Liver (tissue), 9 donors: ENCODE measurements around the gene RAPH1. TPM values are rescaled to one million over a fixed set of nuclear protein-coding genes. Genes with fewer than 3 reads are reported as not detected.

Source experiments
- DNase-seq: peaks from one replicate; pipeline ENCODE4 v3.0.0-alpha.2; 2017; ENCODE audit warnings: low spot score
- H3K27ac ChIP-seq, 2 donors: one replicate each; pipeline ENCODE4 v1.7.0; 2013; ENCODE audit warnings: inconsistent platforms in 2 of 2, low read length in 2 of 2, control low read depth in 1 of 2, low read depth in 1 of 2, mild to moderate bottlenecking in 1 of 2
- H3K27me3 ChIP-seq, 4 donors: one replicate each; pipeline versions ENCODE4 v1.6.1 to v1.7.0; 2013; ENCODE audit warnings: low read length in 3 of 4, inconsistent platforms in 1 of 4, mild to moderate bottlenecking in 1 of 4, moderate library complexity in 1 of 4; ENCODE audit not compliant: control insufficient read depth in 4 of 4, insufficient read depth in 4 of 4
- H3K36me3 ChIP-seq, 4 donors: one replicate each; pipeline versions ENCODE4 v1.6.1 to v1.7.0; 2013; ENCODE audit warnings: low read length in 3 of 4, mild to moderate bottlenecking in 3 of 4, low read depth in 1 of 4, moderate library complexity in 1 of 4; ENCODE audit not compliant: control insufficient read depth in 4 of 4, insufficient read depth in 3 of 4
- H3K4me1 ChIP-seq, 4 donors: one replicate each; pipeline versions ENCODE4 v1.6.1 to v1.7.0; 2013; ENCODE audit warnings: low read length in 3 of 4, mild to moderate bottlenecking in 3 of 4, moderate library complexity in 1 of 4; ENCODE audit not compliant: control insufficient read depth in 4 of 4, insufficient read depth in 4 of 4
- H3K4me3 ChIP-seq, 3 donors: one replicate each; pipeline versions ENCODE4 v1.6.1 to v1.7.0; 2013; ENCODE audit warnings: low read length in 3 of 3, control low read depth in 1 of 3, low read depth in 1 of 3, mild to moderate bottlenecking in 1 of 3
- H3K9ac ChIP-seq, 2 donors: one replicate each; pipeline ENCODE4 v1.7.0; 2013; ENCODE audit warnings: low read length in 2 of 2, mild to moderate bottlenecking in 2 of 2, moderate library complexity in 2 of 2, control low read depth in 1 of 2, low read depth in 1 of 2
- H3K9me3 ChIP-seq, 4 donors: one replicate each; pipeline versions ENCODE4 v1.6.1 to v1.7.0; 2013; ENCODE audit warnings: low read length in 3 of 4; ENCODE audit not compliant: control insufficient read depth in 4 of 4
- EGR1 ChIP-seq, 2 donors: IDR thresholded peaks; 2 replicates each; pipeline ENCODE4 v1.6.1; 2016 to 2018; ENCODE audit warnings: antibody characterized with exemption in 2 of 2, low read depth in 2 of 2
- FOXA1 ChIP-seq: IDR thresholded peaks from 2 replicates; pipeline ENCODE4 v1.6.1; 2016; ENCODE audit warnings: antibody characterized with exemption
- FOXA2 ChIP-seq: IDR thresholded peaks from 2 replicates; pipeline ENCODE4 v1.6.1; 2016; ENCODE audit warnings: antibody characterized with exemption
- GABPA ChIP-seq, 2 donors: IDR thresholded peaks in 1 of 2; conservative IDR thresholded peaks in 1 of 2; 2 replicates each; pipeline ENCODE4 v1.6.1; 2016; ENCODE audit warnings: antibody characterized with exemption in 2 of 2, mild to moderate bottlenecking in 1 of 2, moderate library complexity in 1 of 2
- HNF4A ChIP-seq, 2 donors: conservative IDR thresholded peaks; 2 replicates each; pipeline ENCODE4 v1.6.1; 2016; ENCODE audit warnings: antibody characterized with exemption in 2 of 2, mild to moderate bottlenecking in 2 of 2
- HNF4G ChIP-seq: IDR thresholded peaks from 2 replicates; pipeline ENCODE4 v1.6.1; 2016; ENCODE audit warnings: antibody characterized with exemption
- JUND ChIP-seq, 2 donors: IDR thresholded peaks; 2 replicates each; pipeline ENCODE4 v1.6.1; 2016; ENCODE audit warnings: antibody characterized with exemption in 2 of 2
- MAX ChIP-seq: IDR thresholded peaks from 2 replicates; pipeline ENCODE4 v1.6.1; 2016; ENCODE audit warnings: antibody characterized with exemption
- NR2F2 ChIP-seq: IDR thresholded peaks from 2 replicates; pipeline ENCODE4 v1.6.1; 2016; ENCODE audit warnings: antibody characterized with exemption
- RAD21 ChIP-seq, 2 donors: IDR thresholded peaks; 2 replicates each; pipeline ENCODE4 v1.6.1; 2016; ENCODE audit warnings: antibody characterized with exemption in 2 of 2, mild to moderate bottlenecking in 2 of 2
- REST ChIP-seq: IDR thresholded peaks from 2 replicates; pipeline ENCODE4 v1.6.1; 2016; ENCODE audit warnings: antibody characterized with exemption, mild to moderate bottlenecking
- RXRA ChIP-seq, 2 donors: IDR thresholded peaks; 2 replicates each; pipeline ENCODE4 v1.6.1; 2017 to 2018; ENCODE audit warnings: antibody characterized with exemption in 2 of 2, mild to moderate bottlenecking in 1 of 2
- SP1 ChIP-seq: IDR thresholded peaks from 2 replicates; pipeline ENCODE4 v1.6.1; 2018; ENCODE audit warnings: antibody characterized with exemption, mild to moderate bottlenecking
- TAF1 ChIP-seq: conservative IDR thresholded peaks from 2 replicates; pipeline ENCODE4 v1.6.1; 2016; ENCODE audit warnings: antibody characterized with exemption, mild to moderate bottlenecking
- YY1 ChIP-seq: IDR thresholded peaks from 2 replicates; pipeline ENCODE4 v1.6.1; 2016; ENCODE audit warnings: antibody characterized with exemption, mild to moderate bottlenecking
- ZBTB33 ChIP-seq: IDR thresholded peaks from 2 replicates; pipeline ENCODE4 v1.6.1; 2016; ENCODE audit warnings: antibody characterized with exemption
- WGBS: extraction: QIAGEN DNeasy Blood & Tissue Kit; methylation state at CpG from one replicate; pipeline ENCODE4 v1.1.7; 2013; 5-methylcytosine and 5-hydroxymethylcytosine counted together
- polyA plus RNA-seq, 2 donors: library from polyadenylated mRNA; stranded (reverse) in 1 of 2; unstranded in 1 of 2; fragments of 200-250 nt in 1 of 2; fragments of >200 nt in 1 of 2; fragmentation: Nextera tagmentation in 1 of 2; extraction: Ambion mirVana in 1 of 2; gene quantifications; one replicate each; pipeline versions ENCODE4 v1.2.1 to v1.2.3, GENCODE V29; 2013 to 2015
- total RNA-seq, 2 donors: library from RNA; depleted of rRNA; stranded (reverse); fragments of >200 nt; gene quantifications; one replicate each; pipeline ENCODE4 v1.2.3, GENCODE V29; 2014
- TF ChIP-seq, protein P1 (sequence below): IDR thresholded peaks from 2 replicates; pipeline ENCODE4 v1.6.1; 2016; ENCODE audit warnings: antibody characterized with exemption
- TF ChIP-seq, protein P2 (sequence below): fragments of 150-350 bp; IDR thresholded peaks from 2 replicates; pipeline ENCODE4 v1.5.1; 2017; ENCODE audit warnings: improper control_type of control experiment, low read depth, low read length; ENCODE audit not compliant: missing input control
- donor health status: healthy.
- donor health status: healthy.
- donor health status: healthy.
- donor health status: healthy.
- donor health status: healthy.

Gene RAPH1
- total and polyA plus RNA-seq, 4 donors, result 7.0 to 83.1 (median 19.4) TPM

DNA sequence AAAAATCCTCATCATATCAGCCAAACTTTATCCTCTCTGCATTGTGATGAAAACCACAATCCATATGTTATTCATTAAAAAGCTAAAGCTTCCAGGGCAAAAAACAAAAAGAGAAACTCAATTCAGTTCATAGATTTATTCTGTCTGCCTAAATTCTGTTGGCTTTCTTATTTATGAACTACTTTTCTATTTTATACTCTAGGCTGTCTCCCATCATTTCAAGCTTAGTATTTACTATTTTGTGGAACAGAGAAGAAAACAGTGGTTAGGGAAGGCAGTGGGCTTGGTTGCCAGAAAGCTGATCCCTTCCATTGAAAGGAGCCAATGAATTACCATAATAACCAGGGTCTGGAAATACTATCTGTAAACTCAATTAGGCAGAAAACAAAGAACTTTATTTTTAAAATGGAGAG is 71.8 kb downstream of the RAPH1 start (continued):
- TF ChIP-seq ZBTB33 (no peak), JUND (IDR thresholded peaks at IDR 0.05) (no peak)

DNA sequence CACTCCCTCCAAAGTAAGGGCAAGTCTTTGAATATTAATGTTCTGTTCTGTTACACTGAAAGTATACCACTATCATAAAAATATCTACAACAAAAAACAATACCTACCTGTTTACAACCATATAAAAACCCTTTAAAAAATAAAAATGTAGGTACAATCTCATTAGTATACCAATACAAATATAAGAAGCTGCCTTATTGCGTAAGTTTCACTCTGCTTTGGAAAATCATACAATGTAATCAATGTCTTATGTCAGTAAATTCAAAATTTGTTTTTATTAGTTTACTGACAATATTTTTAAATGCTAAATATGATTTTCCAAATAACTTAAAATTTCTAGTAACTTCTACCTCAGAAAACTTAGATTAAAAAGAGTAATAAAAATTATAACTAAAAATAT is 72.8 kb downstream of the RAPH1 start:
- WGBS, result 97% methylated on average over 1 of the region's 1 CpG

More for the DNA sequence above, 72.8 kb downstream of the RAPH1 start:
- H3K4me3 ChIP-seq, result no peak overlapping the region
- TF ChIP-seq FOXA1, result no peak
- no peak for TF ChIP-seq ZBTB33
- TF ChIP-seq YY1, result no peak
- TF ChIP-seq FOXA2, result no peak
- no peak for TF ChIP-seq REST
- TF ChIP-seq NR2F2, result no peak
- TF ChIP-seq GABPA (IDR thresholded peaks at IDR 0.05 in 1 of 2, conservative IDR thresholded peaks at IDR 0.05 in 1 of 2), result no peak
- TF ChIP-seq HNF4A (conservative IDR thresholded peaks at IDR 0.05), result no peak
- TF ChIP-seq EGR1 (IDR thresholded peaks at IDR 0.05; ENCODE audit: low read depth in 2 of 2), result no peak
- TF ChIP-seq TAF1, result no peak
- TF ChIP-seq, protein P1, sequence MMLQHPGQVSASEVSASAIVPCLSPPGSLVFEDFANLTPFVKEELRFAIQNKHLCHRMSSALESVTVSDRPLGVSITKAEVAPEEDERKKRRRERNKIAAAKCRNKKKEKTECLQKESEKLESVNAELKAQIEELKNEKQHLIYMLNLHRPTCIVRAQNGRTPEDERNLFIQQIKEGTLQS, result no peak
- TF ChIP-seq SP1, result no peak
- TF ChIP-seq, protein P2, sequence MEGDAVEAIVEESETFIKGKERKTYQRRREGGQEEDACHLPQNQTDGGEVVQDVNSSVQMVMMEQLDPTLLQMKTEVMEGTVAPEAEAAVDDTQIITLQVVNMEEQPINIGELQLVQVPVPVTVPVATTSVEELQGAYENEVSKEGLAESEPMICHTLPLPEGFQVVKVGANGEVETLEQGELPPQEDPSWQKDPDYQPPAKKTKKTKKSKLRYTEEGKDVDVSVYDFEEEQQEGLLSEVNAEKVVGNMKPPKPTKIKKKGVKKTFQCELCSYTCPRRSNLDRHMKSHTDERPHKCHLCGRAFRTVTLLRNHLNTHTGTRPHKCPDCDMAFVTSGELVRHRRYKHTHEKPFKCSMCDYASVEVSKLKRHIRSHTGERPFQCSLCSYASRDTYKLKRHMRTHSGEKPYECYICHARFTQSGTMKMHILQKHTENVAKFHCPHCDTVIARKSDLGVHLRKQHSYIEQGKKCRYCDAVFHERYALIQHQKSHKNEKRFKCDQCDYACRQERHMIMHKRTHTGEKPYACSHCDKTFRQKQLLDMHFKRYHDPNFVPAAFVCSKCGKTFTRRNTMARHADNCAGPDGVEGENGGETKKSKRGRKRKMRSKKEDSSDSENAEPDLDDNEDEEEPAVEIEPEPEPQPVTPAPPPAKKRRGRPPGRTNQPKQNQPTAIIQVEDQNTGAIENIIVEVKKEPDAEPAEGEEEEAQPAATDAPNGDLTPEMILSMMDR, result no peak
- no peak for TF ChIP-seq RAD21 (IDR thresholded peaks at IDR 0.05)
- no peak for TF ChIP-seq MAX
- no peak for TF ChIP-seq JUND (IDR thresholded peaks at IDR 0.05)
- no peak for TF ChIP-seq HNF4G
- TF ChIP-seq RXRA (IDR thresholded peaks at IDR 0.05), result no peak
- peaks cover 0 to 3% (median 0%) of the 10 kb centered on the region in 4 donors for H3K4me1 ChIP-seq
- no peak overlapping the region for H3K27ac ChIP-seq
- no peak overlapping the region for H3K9ac ChIP-seq
- no peak for DNase-seq
- H3K27me3 ChIP-seq, result no peaks in the 10 kb centered on the region
- H3K9me3 ChIP-seq, result no peaks in the 10 kb centered on the region
- peaks cover 9 to 41% (median 24%) of the 10 kb centered on the region in 4 donors for H3K36me3 ChIP-seq
